K562 (cell line): Measurements from ENCODE around the gene KRTCAP2. TPM values are rescaled to one million over a fixed set of nuclear protein-coding genes. Genes with fewer than 3 reads are reported as not detected.

Experiments used
- CEBPB ChIP-seq: fragments of 450-650 bp; IDR thresholded peaks from 2 replicates; pipeline ENCODE4 v1.6.1; 2016; ENCODE audit warnings: missing genetic modification characterization, missing compliant biosample characterization
- HMG20B ChIP-seq: fragments of 250-450 bp; sonication (Bioruptor Pico); IDR thresholded peaks from 2 replicates; pipeline ENCODE4 v1.5.0; 2021; ENCODE audit warnings: mild to moderate bottlenecking
- HNRNPLL ChIP-seq: fragments of 200-400 bp; formaldehyde crosslinking; IDR thresholded peaks from 2 replicates; pipeline ENCODE4 v1.6.1; 2017; ENCODE audit warnings: low read length, low read depth, mild to moderate bottlenecking; ENCODE audit not compliant: poor library complexity, severe bottlenecking
- HOXB6 ChIP-seq: fragments of 250-450 bp; sonication (Bioruptor Pico); IDR thresholded peaks from 2 replicates; pipeline ENCODE4 v1.5.1; 2022; ENCODE audit warnings: mild to moderate bottlenecking, borderline replicate concordance
- KHSRP ChIP-seq: fragments of 450-650 bp; IDR thresholded peaks from 2 replicates; pipeline ENCODE4 v1.6.1; 2017
- MAFF ChIP-seq: IDR thresholded peaks from 2 replicates; pipeline ENCODE4 v1.6.1; 2012; ENCODE audit warnings: low read length, improper control_type of control experiment
- MTA1 ChIP-seq: fragments of 450-650 bp; IDR thresholded peaks from 2 replicates; pipeline ENCODE4 v1.6.1; 2017; ENCODE audit warnings: borderline replicate concordance
- MTA3 ChIP-seq: fragments of 450-650 bp; formaldehyde crosslinking; IDR thresholded peaks from 2 replicates; pipeline ENCODE4 v1.6.1; 2017; ENCODE audit warnings: mild to moderate bottlenecking, borderline replicate concordance
- PTBP1 ChIP-seq: fragments of 200-400 bp; formaldehyde crosslinking; IDR thresholded peaks from 2 replicates; pipeline ENCODE4 v1.6.1; 2017; ENCODE audit warnings: low read depth, low read length
- SMAD1 ChIP-seq: fragments of 150-350 bp; IDR thresholded peaks from 2 replicates; pipeline ENCODE4 v1.6.1; 2014; ENCODE audit warnings: low read length, low read depth; ENCODE audit not compliant: partially characterized antibody
- SMARCE1 ChIP-seq: fragments of 450-650 bp; IDR thresholded peaks from 2 replicates; pipeline ENCODE4 v1.7.1; 2016; ENCODE audit warnings: mild to moderate bottlenecking
- TCF7L2 ChIP-seq: fragments of 150-350 bp; IDR thresholded peaks from 2 replicates; pipeline ENCODE4 v1.6.1; 2016; ENCODE audit warnings: low read depth, mild to moderate bottlenecking, low read length, moderate library complexity
- ZBTB49 ChIP-seq: sonication (generic); formaldehyde crosslinking; IDR thresholded peaks from 2 replicates; pipeline ENCODE4 v1.8.0; 2022; ENCODE audit warnings: missing genetic modification reagents, mild to moderate bottlenecking, borderline replicate concordance
- ZC3H4 ChIP-seq: sonication (generic); formaldehyde crosslinking; IDR thresholded peaks from 2 replicates; pipeline ENCODE4 v1.9.0; 2021; ENCODE audit warnings: missing genetic modification reagents, borderline replicate concordance
- ZNF655 ChIP-seq: fragments of 250-450 bp; sonication (Bioruptor Pico); IDR thresholded peaks from 2 replicates; pipeline ENCODE4 v1.5.0; 2021
- ZNF79 ChIP-seq: fragments of 250-450 bp; sonication (Bioruptor Pico); IDR thresholded peaks from 2 replicates; pipeline ENCODE4 v1.4.0; 2020; ENCODE audit warnings: low read depth, mild to moderate bottlenecking, moderate library complexity
- polyA plus RNA-seq, 8 experiments: library from polyadenylated mRNA; depleted of rRNA in 4 of 8; stranded (reverse) in 5 of 8; unstranded in 3 of 8; fragments of >200 nt; fragmentation: Nextera tagmentation in 2 of 8; fragmentation: Illumina TruSeq in 1 of 8; extraction: Ambion mirVana in 2 of 8; extraction: Trizol in 1 of 8; gene quantifications; 2 replicates each; pipeline versions ENCODE4 v1.2.1 to v1.2.3, GENCODE V29; 2011 to 2014; ENCODE audit warnings: inconsistent platforms in 1 of 8, missing spikeins in 1 of 8
- total RNA-seq, 7 experiments: library from RNA; depleted of rRNA in 6 of 7; stranded (reverse); fragments of >200 nt in 6 of 7; fragmentation: Illumina TruSeq in 2 of 7; extraction: Trizol in 2 of 7; gene quantifications; 2 replicates each; pipeline versions ENCODE4 v1.2.1 to v1.2.3, GENCODE V29; 2011 to 2021; ENCODE audit warnings: low replicate concordance in 1 of 7
- TF ChIP-seq, protein P1 (sequence below): sonication (generic); formaldehyde crosslinking; IDR thresholded peaks from 2 replicates; pipeline ENCODE4 v1.8.0; 2022; ENCODE audit warnings: mild to moderate bottlenecking, missing genetic modification reagents
- TF ChIP-seq, protein P2 (sequence below): fragments of 250-450 bp; sonication (Bioruptor Pico); IDR thresholded peaks from 2 replicates; pipeline ENCODE4 v1.4.0; 2020

KRTCAP2 gene
- total and polyA plus RNA-seq, 9 of the 15 experiments (the other 6 are each of a cell fraction or from before 2014, with no cell fraction given) = 126 to 436 (median 244) TPM

DNA sequence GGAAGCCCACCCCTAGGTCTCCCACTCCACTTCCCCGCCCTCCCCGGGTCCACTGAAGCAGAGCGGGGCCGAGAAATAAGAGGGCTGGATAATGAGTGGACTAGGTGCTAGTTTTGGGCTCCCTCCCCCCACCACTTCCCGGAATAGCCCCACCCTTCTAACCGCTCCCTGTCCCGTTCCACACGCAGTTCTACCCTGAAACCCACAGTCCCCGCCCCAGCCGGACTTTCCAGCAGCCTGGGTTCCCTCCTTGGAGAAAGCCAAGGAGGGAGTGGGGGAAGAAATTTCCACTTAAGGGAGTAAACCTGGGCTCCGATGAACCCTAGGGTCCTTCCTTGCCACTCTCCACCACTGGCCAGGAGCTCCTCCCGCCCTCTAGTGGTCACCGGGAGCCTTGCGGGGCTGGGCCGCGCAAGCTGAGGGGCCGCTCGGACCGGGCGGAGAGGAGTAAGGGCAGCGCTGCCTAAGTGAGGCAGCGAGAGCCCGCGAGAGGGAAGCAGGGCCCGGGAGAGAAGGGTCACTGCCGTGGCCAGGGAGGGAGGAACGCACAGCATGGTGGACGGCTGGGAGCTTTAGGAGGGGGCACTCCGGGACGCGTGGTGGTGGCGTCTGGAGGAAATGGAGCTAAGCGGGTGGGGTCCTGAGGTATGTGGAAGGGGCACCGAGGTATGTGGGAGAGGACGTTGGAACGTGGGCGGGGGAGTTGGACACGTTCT, 20.3 kb upstream of the KRTCAP2 start (continued):
- no peak for TF ChIP-seq CEBPB (tag)
- no peak for TF ChIP-seq MAFF
- TF ChIP-seq MTA3 = peak; percentile 85
- TF ChIP-seq SMAD1 = peak; percentile 62
- TF ChIP-seq KHSRP = no peak
- TF ChIP-seq SMARCE1 = no peak; the same call in 1 of the 2 replicates
- no peak for TF ChIP-seq ZNF655 (CRISPR knock-in tag)
- no peak for TF ChIP-seq HOXB6
- no peak for TF ChIP-seq TCF7L2
- no peak for TF ChIP-seq HMG20B (CRISPR knock-in tag)
- TF ChIP-seq MTA1 = peak; percentile 74
- TF ChIP-seq ZC3H4 (CRISPR knock-in tag) = peak; percentile 93; the same call in 1 of the 2 replicates
- TF ChIP-seq, protein P1, sequence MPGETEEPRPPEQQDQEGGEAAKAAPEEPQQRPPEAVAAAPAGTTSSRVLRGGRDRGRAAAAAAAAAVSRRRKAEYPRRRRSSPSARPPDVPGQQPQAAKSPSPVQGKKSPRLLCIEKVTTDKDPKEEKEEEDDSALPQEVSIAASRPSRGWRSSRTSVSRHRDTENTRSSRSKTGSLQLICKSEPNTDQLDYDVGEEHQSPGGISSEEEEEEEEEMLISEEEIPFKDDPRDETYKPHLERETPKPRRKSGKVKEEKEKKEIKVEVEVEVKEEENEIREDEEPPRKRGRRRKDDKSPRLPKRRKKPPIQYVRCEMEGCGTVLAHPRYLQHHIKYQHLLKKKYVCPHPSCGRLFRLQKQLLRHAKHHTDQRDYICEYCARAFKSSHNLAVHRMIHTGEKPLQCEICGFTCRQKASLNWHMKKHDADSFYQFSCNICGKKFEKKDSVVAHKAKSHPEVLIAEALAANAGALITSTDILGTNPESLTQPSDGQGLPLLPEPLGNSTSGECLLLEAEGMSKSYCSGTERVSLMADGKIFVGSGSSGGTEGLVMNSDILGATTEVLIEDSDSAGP (CRISPR knock-in tag) = no peak
- no peak for TF ChIP-seq ZNF79 (CRISPR knock-in tag)
- TF ChIP-seq, protein P2, sequence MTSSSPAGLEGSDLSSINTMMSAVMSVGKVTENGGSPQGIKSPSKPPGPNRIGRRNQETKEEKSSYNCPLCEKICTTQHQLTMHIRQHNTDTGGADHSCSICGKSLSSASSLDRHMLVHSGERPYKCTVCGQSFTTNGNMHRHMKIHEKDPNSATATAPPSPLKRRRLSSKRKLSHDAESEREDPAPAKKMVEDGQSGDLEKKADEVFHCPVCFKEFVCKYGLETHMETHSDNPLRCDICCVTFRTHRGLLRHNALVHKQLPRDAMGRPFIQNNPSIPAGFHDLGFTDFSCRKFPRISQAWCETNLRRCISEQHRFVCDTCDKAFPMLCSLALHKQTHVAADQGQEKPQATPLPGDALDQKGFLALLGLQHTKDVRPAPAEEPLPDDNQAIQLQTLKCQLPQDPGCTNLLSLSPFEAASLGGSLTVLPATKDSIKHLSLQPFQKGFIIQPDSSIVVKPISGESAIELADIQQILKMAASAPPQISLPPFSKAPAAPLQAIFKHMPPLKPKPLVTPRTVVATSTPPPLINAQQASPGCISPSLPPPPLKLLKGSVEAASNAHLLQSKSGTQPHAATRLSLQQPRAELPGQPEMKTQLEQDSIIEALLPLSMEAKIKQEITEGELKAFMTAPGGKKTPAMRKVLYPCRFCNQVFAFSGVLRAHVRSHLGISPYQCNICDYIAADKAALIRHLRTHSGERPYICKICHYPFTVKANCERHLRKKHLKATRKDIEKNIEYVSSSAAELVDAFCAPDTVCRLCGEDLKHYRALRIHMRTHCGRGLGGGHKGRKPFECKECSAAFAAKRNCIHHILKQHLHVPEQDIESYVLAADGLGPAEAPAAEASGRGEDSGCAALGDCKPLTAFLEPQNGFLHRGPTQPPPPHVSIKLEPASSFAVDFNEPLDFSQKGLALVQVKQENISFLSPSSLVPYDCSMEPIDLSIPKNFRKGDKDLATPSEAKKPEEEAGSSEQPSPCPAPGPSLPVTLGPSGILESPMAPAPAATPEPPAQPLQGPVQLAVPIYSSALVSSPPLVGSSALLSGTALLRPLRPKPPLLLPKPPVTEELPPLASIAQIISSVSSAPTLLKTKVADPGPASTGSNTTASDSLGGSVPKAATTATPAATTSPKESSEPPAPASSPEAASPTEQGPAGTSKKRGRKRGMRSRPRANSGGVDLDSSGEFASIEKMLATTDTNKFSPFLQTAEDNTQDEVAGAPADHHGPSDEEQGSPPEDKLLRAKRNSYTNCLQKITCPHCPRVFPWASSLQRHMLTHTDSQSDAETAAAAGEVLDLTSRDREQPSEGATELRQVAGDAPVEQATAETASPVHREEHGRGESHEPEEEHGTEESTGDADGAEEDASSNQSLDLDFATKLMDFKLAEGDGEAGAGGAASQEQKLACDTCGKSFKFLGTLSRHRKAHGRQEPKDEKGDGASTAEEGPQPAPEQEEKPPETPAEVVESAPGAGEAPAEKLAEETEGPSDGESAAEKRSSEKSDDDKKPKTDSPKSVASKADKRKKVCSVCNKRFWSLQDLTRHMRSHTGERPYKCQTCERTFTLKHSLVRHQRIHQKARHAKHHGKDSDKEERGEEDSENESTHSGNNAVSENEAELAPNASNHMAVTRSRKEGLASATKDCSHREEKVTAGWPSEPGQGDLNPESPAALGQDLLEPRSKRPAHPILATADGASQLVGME (CRISPR knock-in tag) = no peak
- peak; percentile 71 for TF ChIP-seq HNRNPLL
- TF ChIP-seq ZBTB49 (CRISPR knock-in tag) = no peak
- TF ChIP-seq PTBP1 = 0 out of 2 replicates have a peak, but pooled peaks have one; percentile 22
